Adrenal gland (tissue), 5 donors: ENCODE data around the gene OIT3.

Experiments
- CTCF ChIP-seq, 6 experiments: fragments of 450-650 bp in 4 of 6; fragments of 200-600 bp in 2 of 6; sonication (generic) in 1 of 6; IDR thresholded peaks; 1 replicate in 5 of 6; 2 replicates in 1 of 6; pipeline versions ENCODE4 v1.5.1 to v1.8.0; 2016 to 2021; ENCODE audit warnings: antibody characterized with exemption in 6 of 6, mild to moderate bottlenecking in 2 of 6, moderate library complexity in 1 of 6
- POLR2A ChIP-seq, 2 donors: fragments of 450-650 bp; IDR thresholded peaks; one replicate each; pipeline ENCODE4 v1.6.1; 2017; ENCODE audit warnings: antibody characterized with exemption in 2 of 2, mild to moderate bottlenecking in 2 of 2, moderate library complexity in 1 of 2
- donor health status: DM: no; HTN: no; CAD: no.

GRCh38 chr10:72912736-72913135 is 19.2 kb downstream of the OIT3 start:
- TF ChIP-seq CTCF (IDR thresholded peaks at IDR 0.05) = no peak
- TF ChIP-seq POLR2A (IDR thresholded peaks at IDR 0.05) = no peak
